OCI-LY7 (cell line): Measurements from ENCODE around the gene CCR5AS.

Experiments
- BruUV-seq: library from RNA; stranded (reverse); fragments of 400-500 nt; replicated peaks from 2 replicates; lab custom pipeline; 2021; lab: Mats Ljungman, UMichigan
- CTCF ChIA-PET: fragments of 300-600 bp; sonication (Branson Sonifier 250); formaldehyde crosslinking; loops from one replicate; lab custom pipeline; 2022; ENCODE audit warnings: antibody characterized with exemption; ENCODE audit not compliant: unreplicated experiment; lab: Charles Lee
- POLR2A ChIA-PET: fragments of 300-600 bp; sonication (Branson Sonifier 250); formaldehyde crosslinking; loops from one replicate; lab custom pipeline; 2022; ENCODE audit warnings: antibody characterized with exemption; lab: Charles Lee
- DNase-seq: peaks from one replicate; pipeline ENCODE4 v3.0.0-alpha.2; 2015; ENCODE audit warnings: low spot score
- H2AFZ ChIP-seq: fragments of 200-600 bp; sonication (generic), shearing (Covaris generic); 2 replicates; pipeline ENCODE4 v1.6.1; 2014; ENCODE audit warnings: mild to moderate bottlenecking, antibody characterized with exemption, low read length, moderate library complexity
- H3K27ac ChIP-seq: fragments of 200-600 bp; sonication (generic); 2 replicates; pipeline ENCODE4 v1.5.1; 2014; ENCODE audit warnings: mixed run types, low read depth, mild to moderate bottlenecking, moderate library complexity, low read length, inconsistent platforms; ENCODE audit not compliant: poor library complexity, severe bottlenecking
- H3K36me3 ChIP-seq: fragments of 200-600 bp; sonication (generic); 2 replicates; pipeline ENCODE4 v1.6.1; 2014; ENCODE audit warnings: mild to moderate bottlenecking, antibody characterized with exemption, low read length, moderate library complexity, mixed read lengths; ENCODE audit not compliant: insufficient read depth
- H3K4me1 ChIP-seq: fragments of 200-600 bp; sonication (generic); 2 replicates; pipeline ENCODE4 v1.5.1; 2014; ENCODE audit warnings: mild to moderate bottlenecking, low read length; ENCODE audit not compliant: insufficient read depth, poor library complexity, severe bottlenecking
- H3K4me2 ChIP-seq: fragments of 200-600 bp; sonication (generic); 2 replicates; pipeline ENCODE4 v1.6.1; 2014; ENCODE audit warnings: mild to moderate bottlenecking, low read length
- H3K4me3 ChIP-seq: fragments of 200-600 bp; sonication (generic); 2 replicates; pipeline ENCODE4 v1.5.1; 2014; ENCODE audit warnings: mild to moderate bottlenecking, low read depth, low read length; ENCODE audit not compliant: poor library complexity, severe bottlenecking
- H3K79me2 ChIP-seq: fragments of 200-600 bp; sonication (generic); 2 replicates; pipeline ENCODE4 v1.6.1; 2016; ENCODE audit warnings: low read depth, mild to moderate bottlenecking, low read length, moderate library complexity, mixed read lengths; ENCODE audit not compliant: insufficient read depth
- H3K9me2 ChIP-seq: fragments of 200-600 bp; sonication (generic); 2 replicates; pipeline ENCODE4 v1.6.1; 2016; ENCODE audit warnings: mild to moderate bottlenecking, low read length, mixed read lengths; ENCODE audit not compliant: insufficient read depth
- H3K9me3 ChIP-seq: fragments of 200-600 bp; sonication (generic); 2 replicates; pipeline ENCODE4 v1.6.1; 2014; ENCODE audit warnings: mild to moderate bottlenecking, mixed run types, low read length, mixed read lengths
- H4K20me1 ChIP-seq: fragments of 200-600 bp; sonication (generic); 2 replicates; pipeline ENCODE4 v1.6.1; 2014; ENCODE audit warnings: mild to moderate bottlenecking, antibody characterized with exemption, low read length, moderate library complexity, mixed read lengths; ENCODE audit not compliant: insufficient read depth
- EZH2phosphoT487 ChIP-seq: fragments of 200-600 bp; sonication (generic); IDR thresholded peaks from 2 replicates; pipeline ENCODE4 v1.6.1; 2018; ENCODE audit warnings: low read depth, borderline replicate concordance, mild to moderate bottlenecking, mixed run types, antibody characterized with exemption, low read length, moderate library complexity, mixed read lengths
- intact Hi-C: fragments of 100-400 bp; cut with micrococcal nuclease; formaldehyde crosslinking; loops from one replicate; pipeline ENCODE4 v1.10.0; 2022; ENCODE audit not compliant: unreplicated experiment
- TF ChIP-seq, protein P1 (sequence below): fragments of 200-600 bp; sonication (generic); conservative IDR thresholded peaks from 2 replicates; pipeline ENCODE4 v1.5.1; 2014; ENCODE audit warnings: mild to moderate bottlenecking, antibody characterized with exemption, low read length, moderate library complexity, mixed read lengths

Gene CCR5AS

DNA sequence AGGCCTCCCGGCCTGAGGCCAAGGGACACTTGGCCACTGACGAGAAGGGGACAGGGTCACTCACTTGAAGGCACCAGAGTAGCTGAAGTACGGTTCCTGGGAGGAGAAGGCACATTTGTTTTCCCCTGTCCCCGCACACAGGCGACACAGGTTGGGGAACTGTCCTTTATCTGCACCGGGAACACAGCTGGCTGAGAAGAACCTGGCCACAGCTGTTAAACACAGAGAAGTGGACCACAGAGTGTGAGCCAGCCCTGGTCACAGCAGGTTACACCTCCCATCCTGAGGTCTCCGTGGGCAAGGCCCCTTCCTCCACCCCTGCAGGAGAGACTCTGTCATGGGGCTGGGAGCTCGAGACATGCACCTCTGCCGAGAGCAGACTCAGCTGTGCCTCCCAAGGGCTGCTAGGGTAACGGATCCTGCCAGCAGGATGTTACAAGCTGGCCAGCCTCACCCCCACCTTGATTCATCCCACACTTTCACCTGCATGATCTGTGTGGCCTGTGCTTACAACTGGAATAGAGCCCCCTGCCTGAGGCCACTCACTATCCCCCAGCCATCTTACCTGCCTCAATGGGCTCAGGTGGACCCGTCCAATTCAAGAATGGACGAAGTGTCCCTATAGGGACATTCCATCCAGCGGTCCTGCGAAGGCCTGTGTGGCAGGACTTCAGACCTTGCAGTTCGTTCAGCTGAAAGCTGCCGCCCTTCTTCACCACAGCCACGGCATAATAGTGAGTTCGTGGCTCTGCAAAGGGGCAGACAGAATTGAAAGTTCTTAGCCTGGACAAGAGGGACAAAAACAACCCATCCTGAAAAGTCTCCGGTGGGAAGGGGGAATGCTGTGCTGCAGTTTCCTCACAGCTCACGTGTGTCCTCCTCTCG is 48.6 kb upstream of the CCR5AS start:
- Histone ChIP-seq H4K20me1 (no peaks in the 10 kb centered on the region), H3K9me2 (no peaks in the 10 kb centered on the region), H2AFZ (no peak overlapping the region), H3K36me3 (no peaks in the 10 kb centered on the region), H3K27ac (no peak overlapping the region), H3K4me2 (no peak overlapping the region), H3K79me2 (no peaks in the 10 kb centered on the region), H3K4me1 (no peaks in the 10 kb centered on the region), H3K9me3 (no peaks in the 10 kb centered on the region), H3K4me3 (no peak overlapping the region)
- intact Hi-C loops: no loop called here
- POLR2A ChIA-PET: no interaction called here
- no peak for DNase-seq
- TF ChIP-seq, protein P1, sequence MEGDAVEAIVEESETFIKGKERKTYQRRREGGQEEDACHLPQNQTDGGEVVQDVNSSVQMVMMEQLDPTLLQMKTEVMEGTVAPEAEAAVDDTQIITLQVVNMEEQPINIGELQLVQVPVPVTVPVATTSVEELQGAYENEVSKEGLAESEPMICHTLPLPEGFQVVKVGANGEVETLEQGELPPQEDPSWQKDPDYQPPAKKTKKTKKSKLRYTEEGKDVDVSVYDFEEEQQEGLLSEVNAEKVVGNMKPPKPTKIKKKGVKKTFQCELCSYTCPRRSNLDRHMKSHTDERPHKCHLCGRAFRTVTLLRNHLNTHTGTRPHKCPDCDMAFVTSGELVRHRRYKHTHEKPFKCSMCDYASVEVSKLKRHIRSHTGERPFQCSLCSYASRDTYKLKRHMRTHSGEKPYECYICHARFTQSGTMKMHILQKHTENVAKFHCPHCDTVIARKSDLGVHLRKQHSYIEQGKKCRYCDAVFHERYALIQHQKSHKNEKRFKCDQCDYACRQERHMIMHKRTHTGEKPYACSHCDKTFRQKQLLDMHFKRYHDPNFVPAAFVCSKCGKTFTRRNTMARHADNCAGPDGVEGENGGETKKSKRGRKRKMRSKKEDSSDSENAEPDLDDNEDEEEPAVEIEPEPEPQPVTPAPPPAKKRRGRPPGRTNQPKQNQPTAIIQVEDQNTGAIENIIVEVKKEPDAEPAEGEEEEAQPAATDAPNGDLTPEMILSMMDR: no peak
- no peak for TF ChIP-seq EZH2phosphoT487
- CTCF ChIA-PET: interaction anchor here (0.7 kb wide), 1 partner anchor 15 kb away, joined by 3 read pairs; no protein-coding TSS in a partner anchor
- BruUV-seq: no TSS peak

DNA sequence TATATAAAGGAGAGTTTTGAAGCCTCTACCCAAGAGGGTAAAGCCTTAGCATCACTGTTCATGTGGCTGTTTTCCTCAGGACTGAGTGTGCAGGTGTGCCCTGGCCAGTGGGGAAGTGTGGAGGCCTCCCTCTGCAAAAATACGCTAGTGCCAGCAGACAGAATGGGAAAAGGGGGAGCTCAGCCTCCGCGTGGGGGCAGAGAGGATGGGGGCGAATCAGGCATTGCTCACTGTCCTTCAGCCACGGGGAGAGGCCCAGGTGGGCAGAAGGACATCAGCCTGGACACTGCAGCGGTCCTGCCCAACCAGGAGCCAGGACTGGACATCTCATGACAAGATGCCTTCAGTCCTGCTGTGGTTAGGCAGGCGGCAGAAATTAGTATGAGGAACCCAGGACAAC is 47.7 kb upstream of the CCR5AS start:
- TF ChIP-seq, protein P1: no peak
- TF ChIP-seq EZH2phosphoT487: no peak
- Histone ChIP-seq H3K27ac (no peak overlapping the region), H3K4me3 (no peak overlapping the region), H3K4me1 (no peaks in the 10 kb centered on the region), H3K9me3 (no peaks in the 10 kb centered on the region), H3K36me3 (no peaks in the 10 kb centered on the region), H4K20me1 (no peaks in the 10 kb centered on the region), H3K9me2 (no peaks in the 10 kb centered on the region), H2AFZ (no peak overlapping the region), H3K79me2 (no peaks in the 10 kb centered on the region), H3K4me2 (no peak overlapping the region)
- no peak for DNase-seq
- ChIA-PET POLR2A (interaction anchor here (0.6 to 0.7 kb wide), 2 partner anchors 36 to 91 kb away, joined by 3 to 4 read pairs; no protein-coding TSS in a partner anchor), CTCF (no interaction called here)
- BruUV-seq: no TSS peak
- intact Hi-C loops: no loop called here

- Histone ChIP-seq H3K4me3 (no peak overlapping the region), H3K9me3 (no peaks in the 10 kb centered on the region), H3K27ac (no peak overlapping the region), H3K36me3 (no peaks in the 10 kb centered on the region), H2AFZ (no peak overlapping the region), H3K79me2 (no peaks in the 10 kb centered on the region), H3K9me2 (no peaks in the 10 kb centered on the region), H3K4me2 (no peak overlapping the region), H3K4me1 (no peaks in the 10 kb centered on the region), H4K20me1 (no peaks in the 10 kb centered on the region)
- TF ChIP-seq, protein P1: no peak
- no peak for TF ChIP-seq EZH2phosphoT487
- intact Hi-C loops: no loop called here
- CTCF ChIA-PET: no interaction called here
- no TSS peak for BruUV-seq
- POLR2A ChIA-PET: interaction anchor here (0.6 to 0.7 kb wide), 2 partner anchors 37 to 91 kb away, joined by 3 to 4 read pairs; no protein-coding TSS in a partner anchor
- no peak for DNase-seq
Observed at GRCh38 chr3:46454209-46454595, 47.3 kb upstream of the CCR5AS start.
